ENCODE measurements around the gene VSNL1. TPM values are rescaled to one million over a fixed set of nuclear protein-coding genes. Genes with fewer than 3 reads are reported as not detected.

The VSNL1 gene
- total RNA-seq, 1 experiment from 2014 or later, result 0.43 TPM

DNA sequence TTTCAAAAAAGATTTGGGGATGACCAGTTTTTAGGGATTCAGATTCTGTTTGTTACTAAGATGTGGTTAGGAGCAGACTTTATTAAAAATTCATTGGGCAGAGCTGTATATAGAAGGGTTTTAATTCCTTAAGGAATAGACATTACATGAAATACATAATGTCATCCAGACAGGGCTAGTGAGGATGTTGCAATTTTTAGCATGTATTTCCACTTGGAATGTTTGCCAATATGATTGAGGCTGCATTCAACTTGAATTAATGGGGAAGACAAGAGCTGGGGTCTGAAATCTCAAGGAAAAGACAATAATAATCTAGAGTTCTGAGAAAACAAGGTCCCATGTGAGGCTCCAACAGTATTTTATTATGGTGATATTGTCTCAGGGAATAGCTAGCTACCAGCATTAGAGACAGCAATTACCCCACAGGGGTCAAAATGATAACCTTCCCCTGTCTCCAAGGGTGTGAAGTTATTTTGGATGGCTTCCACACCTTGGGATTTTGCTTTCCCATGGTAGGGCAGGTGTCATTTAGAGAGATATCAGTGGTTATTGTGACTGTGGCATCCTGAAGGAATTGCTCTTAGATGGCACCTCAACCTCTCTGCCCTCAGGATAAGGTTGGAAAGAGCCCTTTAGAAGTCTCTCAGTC lies 60.2 kb downstream of the VSNL1 start:
- H3K4me1 Mint-ChIP-seq (ENCODE audit: low read depth, unreplicated experiment), result no peaks in the 10 kb centered on the region
- H3K27ac Mint-ChIP-seq (ENCODE audit: unreplicated experiment), result no peak overlapping the region
- H3K36me3 Mint-ChIP-seq (ENCODE audit: insufficient read depth, unreplicated experiment), result no peaks in the 10 kb centered on the region
- H3K27me3 Mint-ChIP-seq (ENCODE audit: insufficient read depth, unreplicated experiment), result no peaks in the 10 kb centered on the region
- no peak overlapping the region for H3K4me3 ChIP-seq (ENCODE audit: low read depth, low read length)
- CTCF ChIA-PET, result no interaction called here
- H3K4me1 ChIP-seq, result no peaks in the 10 kb centered on the region
- H3K27me3 ChIP-seq (replicated peaks; ENCODE audit: control insufficient read depth, insufficient read depth, low read length), result no peaks in the 10 kb centered on the region
- no peak overlapping the region for H3K4me3 Mint-ChIP-seq (ENCODE audit: unreplicated experiment)
- no peak for DNase-seq
- H3K9me3 ChIP-seq, result no peaks in the 10 kb centered on the region
- intact Hi-C loops (cut with micrococcal nuclease; ENCODE audit: unreplicated experiment), result no loop called here
- no peak for TF ChIP-seq CTCF (IDR thresholded peaks at IDR 0.05; ENCODE audit: insufficient read depth in 1 of 2, low read depth in 1 of 2, low read length in 1 of 2, severe bottlenecking in 1 of 2, unreplicated experiment in 1 of 2)
- H3K9me3 Mint-ChIP-seq (ENCODE audit: unreplicated experiment), result no peaks in the 10 kb centered on the region
- BruUV-seq (replicated peaks), result no TSS peak
- POLR2A ChIA-PET, result no interaction called here
- no peaks in the 10 kb centered on the region for H3K36me3 ChIP-seq (ENCODE audit: control insufficient read depth, insufficient read depth, low read length)

DNA sequence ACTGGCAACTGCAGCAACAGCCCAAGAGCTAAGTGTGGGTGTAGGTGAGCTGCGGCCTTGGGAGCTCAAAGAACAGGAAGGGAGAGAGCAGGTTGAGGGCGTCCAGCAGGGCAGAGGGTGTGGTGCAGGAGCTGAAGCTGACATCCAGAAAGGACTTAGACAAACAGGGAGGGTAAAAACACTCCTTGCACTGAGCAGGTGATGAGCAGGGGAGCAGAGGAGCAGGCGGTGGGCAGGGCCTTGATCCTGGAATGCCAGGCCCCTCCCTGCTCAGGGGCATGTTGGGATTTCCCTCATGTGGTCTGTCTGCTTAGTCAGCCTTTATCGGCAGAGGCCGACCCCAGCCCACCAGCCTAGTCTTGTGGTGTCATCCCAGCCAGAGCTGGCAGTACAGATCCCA lies 63.6 kb downstream of the VSNL1 start:
- POLR2A ChIA-PET, result no interaction called here

GRCh38 chr2:17605696-17606095 lies 65.2 kb downstream of the VSNL1 start:
- H3K9me3 Mint-ChIP-seq (ENCODE audit: unreplicated experiment), result no peaks in the 10 kb centered on the region
- Histone ChIP-seq H3K4me3 (ENCODE audit: low read depth, low read length) (no peak overlapping the region), H3K9me3 (no peaks in the 10 kb centered on the region), H3K27me3 (replicated peaks; ENCODE audit: control insufficient read depth, insufficient read depth, low read length) (no peaks in the 10 kb centered on the region), H3K4me1 (no peaks in the 10 kb centered on the region), H3K36me3 (ENCODE audit: control insufficient read depth, insufficient read depth, low read length) (no peaks in the 10 kb centered on the region)
- intact Hi-C loops (cut with micrococcal nuclease; ENCODE audit: unreplicated experiment), result no loop called here
- no peaks in the 10 kb centered on the region for H3K36me3 Mint-ChIP-seq (ENCODE audit: insufficient read depth, unreplicated experiment)
- DNase-seq, result no peak
- no peak overlapping the region for H3K4me3 Mint-ChIP-seq (ENCODE audit: unreplicated experiment)
- CTCF ChIA-PET, result no interaction called here
- TF ChIP-seq CTCF (IDR thresholded peaks at IDR 0.05; ENCODE audit: insufficient read depth in 1 of 2, low read depth in 1 of 2, low read length in 1 of 2, severe bottlenecking in 1 of 2, unreplicated experiment in 1 of 2), result no peak
- H3K27ac Mint-ChIP-seq (ENCODE audit: unreplicated experiment), result no peak overlapping the region
- no peaks in the 10 kb centered on the region for H3K4me1 Mint-ChIP-seq (ENCODE audit: low read depth, unreplicated experiment)
- POLR2A ChIA-PET, result no interaction called here
- H3K27me3 Mint-ChIP-seq (ENCODE audit: insufficient read depth, unreplicated experiment), result no peaks in the 10 kb centered on the region
- no TSS peak for BruUV-seq (replicated peaks)

More for the DNA sequence above, 63.6 kb downstream of the VSNL1 start:
- Histone ChIP-seq H3K36me3 (ENCODE audit: control insufficient read depth, insufficient read depth, low read length) (no peaks in the 10 kb centered on the region), H3K4me3 (ENCODE audit: low read depth, low read length) (no peak overlapping the region), H3K4me1 (no peaks in the 10 kb centered on the region), H3K9me3 (no peaks in the 10 kb centered on the region), H3K27me3 (replicated peaks; ENCODE audit: control insufficient read depth, insufficient read depth, low read length) (no peaks in the 10 kb centered on the region)
- DNase-seq, result no peak
- no peaks in the 10 kb centered on the region for H3K36me3 Mint-ChIP-seq (ENCODE audit: insufficient read depth, unreplicated experiment)
- no peaks in the 10 kb centered on the region for H3K4me1 Mint-ChIP-seq (ENCODE audit: low read depth, unreplicated experiment)
- intact Hi-C loops (cut with micrococcal nuclease; ENCODE audit: unreplicated experiment), result no loop called here
- BruUV-seq (replicated peaks), result no TSS peak
- TF ChIP-seq CTCF (IDR thresholded peaks at IDR 0.05; ENCODE audit: insufficient read depth in 1 of 2, low read depth in 1 of 2, low read length in 1 of 2, severe bottlenecking in 1 of 2, unreplicated experiment in 1 of 2), result no peak
- H3K27me3 Mint-ChIP-seq (ENCODE audit: insufficient read depth, unreplicated experiment), result no peaks in the 10 kb centered on the region
- no peaks in the 10 kb centered on the region for H3K9me3 Mint-ChIP-seq (ENCODE audit: unreplicated experiment)
- H3K27ac Mint-ChIP-seq (ENCODE audit: unreplicated experiment), result no peak overlapping the region
- H3K4me3 Mint-ChIP-seq (ENCODE audit: unreplicated experiment), result no peak overlapping the region
- CTCF ChIA-PET, result interaction anchor here (1.1 kb wide), 1 partner anchor 30 kb away, joined by 3 read pairs; no protein-coding TSS in a partner anchor
